Gastroesophageal sphincter (tissue), 3 donors: ENCODE results near the gene EPHA6.

Experiments used
- POLR2A ChIP-seq, 2 donors: fragments of 450-650 bp; IDR thresholded peaks; one replicate each; pipeline ENCODE4 v1.6.1; 2017; ENCODE audit warnings: antibody characterized with exemption in 2 of 2, mild to moderate bottlenecking in 2 of 2, moderate library complexity in 1 of 2
- POLR2AphosphoS5 ChIP-seq: sonication (generic); formaldehyde crosslinking; IDR thresholded peaks from one replicate; pipeline ENCODE4 v1.6.1; 2017; ENCODE audit warnings: antibody characterized with exemption
- TF ChIP-seq, protein P1 (sequence below), 4 experiments: fragments of 200-600 bp in 2 of 4; fragments of 450-650 bp in 2 of 4; sonication (generic) in 1 of 4; IDR thresholded peaks; one replicate each; pipeline ENCODE4 v1.5.1; 2017 to 2019; ENCODE audit warnings: antibody characterized with exemption in 4 of 4, mild to moderate bottlenecking in 2 of 4, moderate library complexity in 2 of 4

DNA sequence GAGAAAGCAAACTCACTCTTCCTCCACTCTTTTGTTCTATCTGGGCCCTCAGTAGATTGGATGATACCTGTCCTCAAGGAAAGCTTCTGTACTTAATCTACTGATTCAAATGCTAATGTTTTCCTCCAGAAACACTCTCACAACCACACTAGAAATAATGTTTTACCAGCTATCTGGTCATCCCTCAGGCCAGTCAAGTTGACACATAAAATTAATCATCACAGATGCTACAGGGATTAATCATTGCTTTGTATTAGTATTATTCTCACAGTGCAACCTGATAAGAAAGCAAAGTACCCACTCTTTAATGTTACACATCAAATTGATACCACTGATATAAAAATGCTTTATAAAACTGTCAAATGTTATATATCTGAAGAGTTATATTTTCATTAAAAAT lies 897.3 kb downstream of the EPHA6 start:
- TF ChIP-seq, protein P1, sequence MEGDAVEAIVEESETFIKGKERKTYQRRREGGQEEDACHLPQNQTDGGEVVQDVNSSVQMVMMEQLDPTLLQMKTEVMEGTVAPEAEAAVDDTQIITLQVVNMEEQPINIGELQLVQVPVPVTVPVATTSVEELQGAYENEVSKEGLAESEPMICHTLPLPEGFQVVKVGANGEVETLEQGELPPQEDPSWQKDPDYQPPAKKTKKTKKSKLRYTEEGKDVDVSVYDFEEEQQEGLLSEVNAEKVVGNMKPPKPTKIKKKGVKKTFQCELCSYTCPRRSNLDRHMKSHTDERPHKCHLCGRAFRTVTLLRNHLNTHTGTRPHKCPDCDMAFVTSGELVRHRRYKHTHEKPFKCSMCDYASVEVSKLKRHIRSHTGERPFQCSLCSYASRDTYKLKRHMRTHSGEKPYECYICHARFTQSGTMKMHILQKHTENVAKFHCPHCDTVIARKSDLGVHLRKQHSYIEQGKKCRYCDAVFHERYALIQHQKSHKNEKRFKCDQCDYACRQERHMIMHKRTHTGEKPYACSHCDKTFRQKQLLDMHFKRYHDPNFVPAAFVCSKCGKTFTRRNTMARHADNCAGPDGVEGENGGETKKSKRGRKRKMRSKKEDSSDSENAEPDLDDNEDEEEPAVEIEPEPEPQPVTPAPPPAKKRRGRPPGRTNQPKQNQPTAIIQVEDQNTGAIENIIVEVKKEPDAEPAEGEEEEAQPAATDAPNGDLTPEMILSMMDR (IDR thresholded peaks at IDR 0.05), result no peak
- no peak for TF ChIP-seq POLR2A (IDR thresholded peaks at IDR 0.05)
- TF ChIP-seq POLR2AphosphoS5, result no peak
